Measurements from ENCODE around the gene WDR70.

DNA sequence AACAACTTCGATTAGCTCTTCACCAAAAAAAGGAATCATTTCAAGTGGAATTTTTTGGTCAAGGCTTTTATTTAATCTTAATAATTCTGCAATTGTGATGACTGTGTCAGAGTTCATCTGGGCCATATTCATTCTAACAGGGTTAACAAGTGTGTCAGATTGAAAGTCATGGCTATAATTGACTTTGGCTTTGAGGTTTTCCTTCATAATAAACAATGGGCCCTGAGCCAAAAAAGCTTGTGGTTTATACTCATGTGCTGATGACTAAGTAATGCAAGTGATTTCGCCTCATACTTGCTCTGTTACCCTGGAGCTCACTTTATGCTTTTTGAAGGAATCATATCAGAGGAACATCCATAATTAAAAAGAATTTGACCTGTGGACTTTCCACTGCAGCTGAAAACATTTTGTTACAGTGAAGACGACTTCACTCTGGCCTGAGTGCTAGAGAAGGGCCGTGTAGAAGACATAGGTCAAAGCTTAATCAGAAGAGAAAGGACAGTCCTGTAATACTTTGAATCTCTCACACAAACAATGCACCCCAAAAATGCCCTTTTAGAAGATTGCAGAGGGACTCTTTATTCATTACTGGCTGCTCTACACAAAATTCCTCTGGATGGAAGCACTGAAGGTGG lies 359.1 kb downstream of the WDR70 start:
- TF ChIP-seq, protein P1, sequence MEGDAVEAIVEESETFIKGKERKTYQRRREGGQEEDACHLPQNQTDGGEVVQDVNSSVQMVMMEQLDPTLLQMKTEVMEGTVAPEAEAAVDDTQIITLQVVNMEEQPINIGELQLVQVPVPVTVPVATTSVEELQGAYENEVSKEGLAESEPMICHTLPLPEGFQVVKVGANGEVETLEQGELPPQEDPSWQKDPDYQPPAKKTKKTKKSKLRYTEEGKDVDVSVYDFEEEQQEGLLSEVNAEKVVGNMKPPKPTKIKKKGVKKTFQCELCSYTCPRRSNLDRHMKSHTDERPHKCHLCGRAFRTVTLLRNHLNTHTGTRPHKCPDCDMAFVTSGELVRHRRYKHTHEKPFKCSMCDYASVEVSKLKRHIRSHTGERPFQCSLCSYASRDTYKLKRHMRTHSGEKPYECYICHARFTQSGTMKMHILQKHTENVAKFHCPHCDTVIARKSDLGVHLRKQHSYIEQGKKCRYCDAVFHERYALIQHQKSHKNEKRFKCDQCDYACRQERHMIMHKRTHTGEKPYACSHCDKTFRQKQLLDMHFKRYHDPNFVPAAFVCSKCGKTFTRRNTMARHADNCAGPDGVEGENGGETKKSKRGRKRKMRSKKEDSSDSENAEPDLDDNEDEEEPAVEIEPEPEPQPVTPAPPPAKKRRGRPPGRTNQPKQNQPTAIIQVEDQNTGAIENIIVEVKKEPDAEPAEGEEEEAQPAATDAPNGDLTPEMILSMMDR (IDR thresholded peaks at IDR 0.05; ENCODE audit: insufficient read depth, low read depth, low read length): no peak
- no peak for TF ChIP-seq EZH2 (IDR thresholded peaks at IDR 0.05; ENCODE audit: insufficient read depth, low read length)

All from astrocyte (in vitro differentiated cells and primary cell).